ENCODE data around the gene COL1A1. TPM values are rescaled to one million over a fixed set of nuclear protein-coding genes. Genes with fewer than 3 reads are reported as not detected.

The COL1A1 gene
- total RNA-seq, 4 donors from 2014 or later: 12.2 to 57.3 (median 18.5) TPM

DNA sequence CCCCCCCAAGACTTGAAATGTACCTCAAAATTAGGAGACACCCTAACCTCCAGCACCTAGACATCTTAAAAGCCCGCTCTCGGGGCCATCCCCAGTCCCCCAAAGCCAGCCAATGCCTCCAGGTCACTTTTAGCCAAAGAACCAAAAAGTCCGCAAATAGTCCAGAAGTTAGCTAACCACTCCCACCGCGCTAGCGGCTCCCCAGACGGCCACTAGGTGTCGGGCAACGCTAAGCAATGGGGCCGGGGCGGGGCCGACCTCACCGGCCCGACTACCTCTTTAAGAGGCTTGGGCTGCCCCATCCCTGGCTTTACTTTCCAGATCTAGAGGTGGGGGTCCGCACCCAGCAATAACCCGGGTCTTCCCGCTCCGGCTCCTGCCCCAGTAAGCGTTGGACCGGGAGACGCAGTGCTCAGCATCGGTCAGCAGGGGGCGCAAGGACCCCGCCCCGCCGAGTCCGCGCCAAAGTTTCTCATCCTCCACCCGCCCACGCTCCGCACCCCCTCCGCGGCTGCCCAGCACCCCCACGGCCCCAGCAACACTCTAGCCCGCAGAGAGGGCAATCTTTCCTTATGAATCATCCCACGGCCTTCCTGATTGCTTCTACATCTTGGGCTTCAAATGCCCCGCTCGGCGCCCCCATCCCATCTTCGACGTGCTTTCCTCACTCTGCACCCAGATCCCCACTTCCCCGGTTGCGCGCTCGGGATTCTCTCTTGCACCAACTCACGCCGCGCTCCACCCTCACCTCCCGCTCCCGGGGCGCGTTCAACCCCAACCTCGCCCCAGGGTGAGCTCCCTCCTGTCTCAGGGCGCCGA is 765 bp downstream of the COL1A1 start:
- Histone ChIP-seq H3K27ac (peak overlapping the region; percentile 55 to 64 (median 59)), H3K9me3 (no peaks in the 10 kb centered on the region), H3K27me3 (peaks cover 10% of the 10 kb centered on the region), H3K36me3 (peaks cover 0 to 5% of the 10 kb centered on the region in 2 donors), H3K4me1 (peaks cover 12 to 29% of the 10 kb centered on the region in 2 donors), H3K4me3 (replicated peaks in 1 of 3) (peak overlapping the region in 1 of 3 donors; percentile 33)
- intact Hi-C loops (cut with DNase I): loop anchor here (2.0 kb wide), 2 partner anchors 72 to 96 kb away; no protein-coding TSS in a partner anchor
- no peak for TF ChIP-seq POLR2A (IDR thresholded peaks at IDR 0.05)
- TF ChIP-seq, protein P1, sequence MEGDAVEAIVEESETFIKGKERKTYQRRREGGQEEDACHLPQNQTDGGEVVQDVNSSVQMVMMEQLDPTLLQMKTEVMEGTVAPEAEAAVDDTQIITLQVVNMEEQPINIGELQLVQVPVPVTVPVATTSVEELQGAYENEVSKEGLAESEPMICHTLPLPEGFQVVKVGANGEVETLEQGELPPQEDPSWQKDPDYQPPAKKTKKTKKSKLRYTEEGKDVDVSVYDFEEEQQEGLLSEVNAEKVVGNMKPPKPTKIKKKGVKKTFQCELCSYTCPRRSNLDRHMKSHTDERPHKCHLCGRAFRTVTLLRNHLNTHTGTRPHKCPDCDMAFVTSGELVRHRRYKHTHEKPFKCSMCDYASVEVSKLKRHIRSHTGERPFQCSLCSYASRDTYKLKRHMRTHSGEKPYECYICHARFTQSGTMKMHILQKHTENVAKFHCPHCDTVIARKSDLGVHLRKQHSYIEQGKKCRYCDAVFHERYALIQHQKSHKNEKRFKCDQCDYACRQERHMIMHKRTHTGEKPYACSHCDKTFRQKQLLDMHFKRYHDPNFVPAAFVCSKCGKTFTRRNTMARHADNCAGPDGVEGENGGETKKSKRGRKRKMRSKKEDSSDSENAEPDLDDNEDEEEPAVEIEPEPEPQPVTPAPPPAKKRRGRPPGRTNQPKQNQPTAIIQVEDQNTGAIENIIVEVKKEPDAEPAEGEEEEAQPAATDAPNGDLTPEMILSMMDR (IDR thresholded peaks at IDR 0.05): peak; percentile 98 to 100 (median 100)
- 1% methylated on average over 44 to 48 of the region's 55 CpGs for WGBS, 2 donors
- peak; percentile 88 to 89 for DNase-seq

DNA sequence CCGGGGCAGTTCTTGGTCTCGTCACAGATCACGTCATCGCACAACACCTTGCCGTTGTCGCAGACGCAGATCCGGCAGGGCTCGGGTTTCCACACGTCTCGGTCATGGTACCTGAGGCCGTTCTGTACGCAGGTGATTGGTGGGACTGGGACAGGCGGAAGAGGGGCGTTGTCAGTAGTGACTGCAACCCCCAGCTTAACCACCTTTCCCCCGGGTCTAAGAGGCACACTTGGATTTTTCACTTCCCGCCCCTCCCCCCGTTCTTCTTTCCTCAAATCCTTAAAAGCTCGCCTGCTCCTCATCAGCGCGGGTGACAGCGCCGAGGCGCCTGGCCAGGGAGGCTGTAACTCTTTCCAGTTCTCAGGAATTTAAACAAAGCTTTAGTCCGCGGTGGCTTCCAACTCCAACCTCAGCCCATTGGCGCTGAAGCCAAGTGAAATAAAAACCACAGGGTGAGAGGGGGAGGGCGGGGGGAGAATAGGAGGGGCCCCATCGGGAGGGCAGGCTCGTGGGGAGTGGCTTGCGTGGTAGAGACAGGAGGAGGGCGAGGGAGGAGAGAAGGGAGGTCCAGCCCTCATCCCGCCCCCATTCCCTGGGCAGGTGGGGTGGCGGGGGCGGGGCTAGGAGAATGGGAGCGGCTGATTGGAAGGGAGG is 1.5 kb downstream of the COL1A1 start:
- Histone ChIP-seq H3K4me3 (replicated peaks in 1 of 3) (peak overlapping the region in 2 of 3 donors; percentile 33), H3K27ac (peak overlapping the region; percentile 30 to 64 (median 59)), H3K27me3 (peaks cover 10% of the 10 kb centered on the region), H3K36me3 (peaks cover 0 to 12% of the 10 kb centered on the region in 2 donors), H3K4me1 (peaks cover 12 to 29% of the 10 kb centered on the region in 2 donors), H3K9me3 (no peaks in the 10 kb centered on the region)
- peak; percentile 94 for DNase-seq
- TF ChIP-seq POLR2A (IDR thresholded peaks at IDR 0.05): peak in 1 of 2 donors; percentile 49
- TF ChIP-seq, protein P1 (IDR thresholded peaks at IDR 0.05): no peak
- 2 to 5% methylated on average over 27 to 31 of the region's 36 CpGs for WGBS, 2 donors
- intact Hi-C loops (cut with DNase I): loop anchor here (2.0 kb wide), 2 partner anchors 73 to 97 kb away; no protein-coding TSS in a partner anchor

DNA sequence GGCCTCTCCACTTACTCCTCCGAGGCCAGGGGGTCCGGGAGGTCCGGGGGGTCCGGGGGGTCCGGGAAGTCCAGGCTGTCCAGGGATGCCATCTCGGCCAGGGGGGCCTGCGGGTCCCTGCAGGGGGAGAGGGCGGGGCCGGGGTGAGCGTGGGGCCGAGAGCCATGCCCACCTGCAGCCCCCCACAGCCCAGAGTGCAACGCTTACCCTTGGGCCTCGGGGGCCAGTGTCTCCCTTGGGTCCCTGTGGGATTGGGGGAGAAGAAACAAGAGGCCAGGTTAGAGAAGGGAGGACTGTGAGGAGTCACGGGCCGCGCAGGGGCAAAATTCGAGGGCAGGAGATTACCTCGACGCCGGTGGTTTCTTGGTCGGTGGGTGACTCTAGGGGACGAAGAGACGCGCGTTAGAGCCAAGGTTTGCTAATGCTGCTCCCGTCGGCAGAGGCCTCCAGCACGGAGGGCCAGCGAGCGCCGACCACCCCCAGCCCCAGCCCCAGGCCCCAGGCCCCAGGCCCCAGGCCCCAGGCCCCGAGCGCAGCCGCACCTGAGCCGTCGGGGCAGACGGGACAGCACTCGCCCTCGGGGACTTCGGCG is 2.1 kb downstream of the COL1A1 start:
- Histone ChIP-seq H3K9me3 (no peaks in the 10 kb centered on the region), H3K4me1 (peaks cover 12 to 29% of the 10 kb centered on the region in 2 donors), H3K36me3 (peaks cover 0 to 18% of the 10 kb centered on the region in 2 donors), H3K4me3 (replicated peaks in 1 of 3) (peak overlapping the region in 1 of 3 donors; percentile 33), H3K27ac (peak overlapping the region; percentile 30 to 64 (median 59)), H3K27me3 (peaks cover 10% of the 10 kb centered on the region)
- 43 to 45% methylated on average over 25 to 27 of the region's 41 CpGs for WGBS, 2 donors
- TF ChIP-seq, protein P1 (IDR thresholded peaks at IDR 0.05): no peak
- TF ChIP-seq POLR2A (IDR thresholded peaks at IDR 0.05): no peak
- no peak for DNase-seq
- intact Hi-C loops (cut with DNase I): no loop called here

DNA sequence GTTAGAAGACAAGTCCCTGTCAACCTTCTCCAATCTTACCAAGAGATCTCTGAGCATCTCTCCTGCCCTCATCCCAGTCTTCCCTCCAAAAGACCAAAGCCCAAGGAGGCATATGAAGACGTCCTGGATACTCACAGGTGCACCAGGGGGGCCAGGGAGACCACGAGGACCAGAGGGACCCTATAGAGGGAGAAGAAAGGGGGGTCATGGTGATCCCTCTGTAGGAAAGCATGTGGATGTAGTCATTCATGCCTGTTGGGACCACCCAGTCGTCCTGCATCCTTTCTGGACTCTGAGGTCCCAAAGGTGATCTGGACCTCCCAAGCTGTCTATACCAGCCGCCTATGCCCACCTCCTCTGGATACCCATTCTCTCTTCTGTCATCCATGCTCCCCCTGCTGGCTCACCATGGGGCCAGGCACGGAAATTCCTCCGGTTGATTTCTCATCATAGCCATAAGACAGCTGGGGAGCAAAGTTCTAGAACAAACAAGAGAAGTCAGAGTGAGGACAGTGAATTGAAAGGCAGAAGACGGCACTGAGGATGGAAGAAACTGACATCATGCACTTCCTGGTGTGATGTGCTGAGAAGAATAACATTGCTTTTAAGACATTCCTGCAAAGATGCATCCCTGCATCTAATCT is 3.3 kb downstream of the COL1A1 start:
- 40 to 41% methylated on average over 6 to 7 of the region's 7 CpGs for WGBS, 2 donors
- no peaks in the 10 kb centered on the region for H3K9me3 ChIP-seq
- H3K36me3 ChIP-seq: peaks cover 0 to 26% of the 10 kb centered on the region in 2 donors
- TF ChIP-seq, protein P1 (IDR thresholded peaks at IDR 0.05): peak in 5 of 6 experiments; percentile 28 to 56 (median 43)
- no peak for TF ChIP-seq POLR2A (IDR thresholded peaks at IDR 0.05)
- peak overlapping the region in 2 of 3 donors; percentile 2 to 38 for H3K27ac ChIP-seq
- peaks cover 12 to 29% of the 10 kb centered on the region in 2 donors for H3K4me1 ChIP-seq
- H3K4me3 ChIP-seq (replicated peaks in 1 of 3): no peak overlapping the region
- H3K27me3 ChIP-seq: peaks cover 10% of the 10 kb centered on the region
- DNase-seq: peak; percentile 53 to 56
- intact Hi-C loops (cut with DNase I): no loop called here
